SK-N-SH treated with all-trans-retinoic acid at 6 μM for 48 hours (cell line): Measurements from ENCODE around the gene LYRM9.

ENCODE experiments used
- ATAC-seq: fragments of 200-7000 bp; cut with Tn5 transposase; 3 replicates; pipeline ENCODE4 v1.9.1; 2020; ENCODE audit warnings: mild to moderate bottlenecking, moderate library complexity
- ARNTL ChIP-seq: fragments of 450-650 bp; formaldehyde crosslinking; IDR thresholded peaks from 2 replicates; pipeline ENCODE4 v1.5.0; 2020; ENCODE audit warnings: low read depth, mild to moderate bottlenecking, moderate library complexity, borderline replicate concordance
- BACH2 ChIP-seq: fragments of 250-450 bp; sonication (Bioruptor Pico); IDR thresholded peaks from 2 replicates; pipeline ENCODE4 v1.9.0; 2021; ENCODE audit warnings: mild to moderate bottlenecking, borderline replicate concordance
- CSDC2 ChIP-seq: fragments of 250-450 bp; sonication (Bioruptor Pico); IDR thresholded peaks from 2 replicates; pipeline ENCODE4 v1.5.0; 2020; ENCODE audit warnings: mild to moderate bottlenecking, moderate library complexity
- CSRNP3 ChIP-seq: fragments of 250-450 bp; sonication (Bioruptor Pico); IDR thresholded peaks from 2 replicates; pipeline ENCODE4 v1.5.1; 2021; ENCODE audit warnings: mild to moderate bottlenecking, moderate library complexity
- ESRRG ChIP-seq: fragments of 250-450 bp; sonication (Bioruptor Pico); IDR thresholded peaks from 2 replicates; pipeline ENCODE4 v1.6.1; 2021; ENCODE audit warnings: mild to moderate bottlenecking
- GLIS3 ChIP-seq: fragments of 250-450 bp; sonication (Bioruptor Pico); IDR thresholded peaks from 2 replicates; pipeline ENCODE4 v1.5.0; 2020; ENCODE audit warnings: mild to moderate bottlenecking, moderate library complexity
- ISL1 ChIP-seq: fragments of 250-450 bp; sonication (Bioruptor Pico); IDR thresholded peaks from 2 replicates; pipeline ENCODE4 v2.1.2; 2022; ENCODE audit warnings: mild to moderate bottlenecking, moderate library complexity
- OSR1 ChIP-seq: fragments of 250-450 bp; sonication (Bioruptor Pico); IDR thresholded peaks from 2 replicates; pipeline ENCODE4 v1.8.0; 2022; ENCODE audit warnings: moderate library complexity, mild to moderate bottlenecking, inconsistent platforms
- PPARA ChIP-seq: fragments of 250-450 bp; sonication (Bioruptor Pico); IDR thresholded peaks from 2 replicates; pipeline ENCODE4 v1.5.0; 2020; ENCODE audit warnings: mild to moderate bottlenecking, borderline replicate concordance
- RARB ChIP-seq: fragments of 250-450 bp; sonication (Bioruptor Pico); IDR thresholded peaks from 2 replicates; pipeline ENCODE4 v1.8.0; 2021; ENCODE audit warnings: mild to moderate bottlenecking, moderate library complexity
- SNAI2 ChIP-seq: fragments of 250-450 bp; sonication (Bioruptor Pico); IDR thresholded peaks from 2 replicates; pipeline ENCODE4 v1.5.0; 2020; ENCODE audit warnings: mild to moderate bottlenecking, moderate library complexity
- TCF4 ChIP-seq: fragments of 250-450 bp; sonication (Bioruptor Pico); IDR thresholded peaks from 2 replicates; pipeline ENCODE4 v1.8.0; 2021; ENCODE audit warnings: mild to moderate bottlenecking, moderate library complexity, borderline replicate concordance
- TOX ChIP-seq: fragments of 250-450 bp; sonication (Bioruptor Pico); IDR thresholded peaks from 2 replicates; pipeline ENCODE4 v1.8.0; 2021; ENCODE audit warnings: mild to moderate bottlenecking, moderate library complexity, borderline replicate concordance
- ZFP3 ChIP-seq: fragments of 250-450 bp; sonication (Bioruptor Pico); IDR thresholded peaks from 2 replicates; pipeline ENCODE4 v1.5.0; 2020; ENCODE audit warnings: mild to moderate bottlenecking, moderate library complexity
- ZFP30 ChIP-seq: fragments of 450-650 bp; formaldehyde crosslinking; IDR thresholded peaks from 2 replicates; pipeline ENCODE4 v1.5.0; 2022; ENCODE audit warnings: mild to moderate bottlenecking, moderate library complexity
- ZNF565 ChIP-seq: fragments of 450-650 bp; formaldehyde crosslinking; conservative IDR thresholded peaks from 2 replicates; pipeline ENCODE4 v1.5.0; 2020; ENCODE audit warnings: low read depth, mild to moderate bottlenecking, moderate library complexity
- ZNF70 ChIP-seq: fragments of 450-650 bp; formaldehyde crosslinking; IDR thresholded peaks from 2 replicates; pipeline ENCODE4 v1.5.0; 2020; ENCODE audit warnings: mild to moderate bottlenecking, moderate library complexity
- ZNF8 ChIP-seq: fragments of 450-650 bp; formaldehyde crosslinking; IDR thresholded peaks from 2 replicates; pipeline ENCODE4 v1.5.0; 2020; ENCODE audit warnings: mild to moderate bottlenecking, moderate library complexity
- TF ChIP-seq, protein P1 (sequence below): fragments of 250-450 bp; sonication (Bioruptor Pico); IDR thresholded peaks from 2 replicates; pipeline ENCODE4 v1.5.0; 2020; ENCODE audit warnings: mild to moderate bottlenecking, moderate library complexity
- TF ChIP-seq, protein P2 (sequence below): fragments of 250-450 bp; sonication (Bioruptor Pico); IDR thresholded peaks from 2 replicates; pipeline ENCODE4 v1.8.0; 2021; ENCODE audit warnings: low read depth, mild to moderate bottlenecking, moderate library complexity, borderline replicate concordance
- TF ChIP-seq, protein P3 (sequence below): fragments of 250-450 bp; sonication (Bioruptor Pico); IDR thresholded peaks from 2 replicates; pipeline ENCODE4 v1.8.0; 2020; ENCODE audit warnings: mild to moderate bottlenecking, moderate library complexity, borderline replicate concordance

The LYRM9 gene

DNA sequence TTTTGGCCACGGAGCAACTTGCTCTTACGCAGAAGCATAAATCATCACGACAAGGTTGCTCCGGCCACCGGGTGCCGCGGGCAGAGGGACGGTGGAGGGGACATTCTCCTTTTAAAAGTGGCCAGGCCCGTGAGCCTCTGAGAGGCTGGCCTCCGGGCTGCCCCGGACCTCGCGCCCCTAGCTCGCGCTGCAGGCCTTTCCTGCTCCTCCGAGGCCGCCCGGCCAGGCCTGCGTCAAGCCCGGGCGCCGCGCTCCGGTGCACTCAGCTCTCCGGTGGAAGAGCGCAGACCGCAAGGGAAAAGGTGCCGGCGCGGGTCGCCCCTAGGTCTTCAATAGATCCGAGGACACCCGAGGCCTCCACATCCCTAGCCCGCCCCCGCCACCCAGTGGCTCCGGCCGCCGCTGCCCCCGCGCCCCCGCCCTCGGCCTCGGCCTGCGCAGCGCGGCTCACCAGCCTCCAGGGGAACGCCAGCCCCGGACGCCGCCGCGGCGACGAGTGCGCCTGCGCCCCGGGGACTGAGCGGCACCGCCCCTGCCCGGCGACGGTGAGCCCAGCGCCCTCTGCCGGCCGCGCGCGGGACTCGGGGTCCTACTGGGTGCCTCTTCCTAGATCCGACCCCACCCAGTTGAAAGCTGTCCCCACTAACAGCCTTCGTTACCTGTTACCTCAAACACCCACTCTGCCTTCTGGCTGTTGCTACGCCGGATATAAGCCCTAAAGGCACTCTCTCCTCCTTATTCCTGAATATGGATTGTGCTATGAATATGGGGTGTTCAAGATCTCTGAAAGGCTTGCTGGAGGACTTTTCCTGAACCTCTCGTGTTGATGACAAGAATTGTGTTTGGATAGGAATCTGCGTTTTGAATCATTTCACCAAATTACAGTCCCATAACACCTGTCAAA is at the start of gene LYRM9:
TSS of gene LYRM9 (minus strand) at position 500 of the 904 bp plus-strand sequence. CDS start 10,671 bp downstream, outside the sequence.
- TF ChIP-seq ZNF70 (CRISPR knock-in tag) (no peak), GLIS3 (CRISPR knock-in tag) (0 out of 2 replicates have a peak, but pooled peaks have one; percentile 29)
- peak; percentile 99 for ATAC-seq

DNA sequence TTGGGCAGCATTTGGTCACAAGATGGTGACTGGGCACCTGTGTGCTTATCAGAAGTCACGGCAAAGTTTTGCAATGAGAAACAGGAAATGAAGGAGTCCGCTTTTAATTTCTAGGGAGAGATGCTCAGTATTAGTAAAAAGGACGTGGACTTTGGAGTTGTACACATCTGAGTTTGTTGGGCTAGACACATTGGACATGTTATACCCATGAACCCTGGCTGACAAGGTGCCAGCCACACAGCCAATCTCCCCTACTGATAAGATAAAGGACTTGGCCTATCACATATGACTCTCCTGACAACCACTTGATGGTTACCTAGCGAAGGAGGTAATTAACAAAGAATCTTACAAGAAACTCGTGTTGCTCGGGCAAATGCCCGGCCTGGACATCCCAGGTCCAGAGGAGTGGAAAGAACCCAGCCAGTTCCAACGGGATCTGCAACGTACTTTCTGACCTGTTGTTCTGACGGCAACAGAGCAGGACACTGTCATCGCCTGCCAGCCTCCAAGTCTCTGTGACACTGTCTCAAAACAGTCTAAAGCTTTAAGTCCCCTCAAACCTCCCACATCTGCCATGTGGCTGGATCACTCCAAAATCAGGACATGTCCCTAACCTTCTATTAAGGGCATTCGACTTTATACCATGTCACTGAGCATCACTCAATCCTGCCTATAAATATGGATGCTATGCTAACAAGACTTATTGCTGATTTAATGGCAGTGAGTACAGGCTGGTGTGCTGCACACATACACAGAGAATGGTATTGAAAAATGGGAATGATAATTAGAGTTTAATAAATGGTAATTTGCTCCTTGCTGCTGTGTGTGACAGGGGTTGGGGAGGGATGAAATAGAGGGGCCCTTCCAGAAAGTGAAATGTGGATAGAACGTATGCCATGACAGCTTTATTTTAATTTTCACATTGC is 47.6 kb upstream of the LYRM9 start:
- TF ChIP-seq ARNTL (CRISPR knock-in tag) = no peak
- TF ChIP-seq, protein P1, sequence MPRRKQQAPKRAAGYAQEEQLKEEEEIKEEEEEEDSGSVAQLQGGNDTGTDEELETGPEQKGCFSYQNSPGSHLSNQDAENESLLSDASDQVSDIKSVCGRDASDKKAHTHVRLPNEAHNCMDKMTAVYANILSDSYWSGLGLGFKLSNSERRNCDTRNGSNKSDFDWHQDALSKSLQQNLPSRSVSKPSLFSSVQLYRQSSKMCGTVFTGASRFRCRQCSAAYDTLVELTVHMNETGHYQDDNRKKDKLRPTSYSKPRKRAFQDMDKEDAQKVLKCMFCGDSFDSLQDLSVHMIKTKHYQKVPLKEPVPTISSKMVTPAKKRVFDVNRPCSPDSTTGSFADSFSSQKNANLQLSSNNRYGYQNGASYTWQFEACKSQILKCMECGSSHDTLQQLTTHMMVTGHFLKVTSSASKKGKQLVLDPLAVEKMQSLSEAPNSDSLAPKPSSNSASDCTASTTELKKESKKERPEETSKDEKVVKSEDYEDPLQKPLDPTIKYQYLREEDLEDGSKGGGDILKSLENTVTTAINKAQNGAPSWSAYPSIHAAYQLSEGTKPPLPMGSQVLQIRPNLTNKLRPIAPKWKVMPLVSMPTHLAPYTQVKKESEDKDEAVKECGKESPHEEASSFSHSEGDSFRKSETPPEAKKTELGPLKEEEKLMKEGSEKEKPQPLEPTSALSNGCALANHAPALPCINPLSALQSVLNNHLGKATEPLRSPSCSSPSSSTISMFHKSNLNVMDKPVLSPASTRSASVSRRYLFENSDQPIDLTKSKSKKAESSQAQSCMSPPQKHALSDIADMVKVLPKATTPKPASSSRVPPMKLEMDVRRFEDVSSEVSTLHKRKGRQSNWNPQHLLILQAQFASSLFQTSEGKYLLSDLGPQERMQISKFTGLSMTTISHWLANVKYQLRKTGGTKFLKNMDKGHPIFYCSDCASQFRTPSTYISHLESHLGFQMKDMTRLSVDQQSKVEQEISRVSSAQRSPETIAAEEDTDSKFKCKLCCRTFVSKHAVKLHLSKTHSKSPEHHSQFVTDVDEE (CRISPR knock-in tag) = no peak
- TF ChIP-seq OSR1 = no peak
- no peak for TF ChIP-seq ZFP3 (CRISPR knock-in tag)
- no peak for TF ChIP-seq ESRRG (CRISPR knock-in tag)
- no peak for TF ChIP-seq TOX (CRISPR knock-in tag)
- TF ChIP-seq SNAI2 = no peak
- no peak for TF ChIP-seq ZNF565 (CRISPR knock-in tag)
- TF ChIP-seq ISL1 (CRISPR knock-in tag) = no peak
- no peak for TF ChIP-seq CSDC2 (CRISPR knock-in tag)
- no peak for TF ChIP-seq PPARA (CRISPR knock-in tag)
- no peak for TF ChIP-seq TCF4 (CRISPR knock-in tag)
- no peak for TF ChIP-seq BACH2
- no peak for TF ChIP-seq ZFP30 (CRISPR knock-in tag)
- TF ChIP-seq RARB (CRISPR knock-in tag) = no peak
- TF ChIP-seq, protein P2, sequence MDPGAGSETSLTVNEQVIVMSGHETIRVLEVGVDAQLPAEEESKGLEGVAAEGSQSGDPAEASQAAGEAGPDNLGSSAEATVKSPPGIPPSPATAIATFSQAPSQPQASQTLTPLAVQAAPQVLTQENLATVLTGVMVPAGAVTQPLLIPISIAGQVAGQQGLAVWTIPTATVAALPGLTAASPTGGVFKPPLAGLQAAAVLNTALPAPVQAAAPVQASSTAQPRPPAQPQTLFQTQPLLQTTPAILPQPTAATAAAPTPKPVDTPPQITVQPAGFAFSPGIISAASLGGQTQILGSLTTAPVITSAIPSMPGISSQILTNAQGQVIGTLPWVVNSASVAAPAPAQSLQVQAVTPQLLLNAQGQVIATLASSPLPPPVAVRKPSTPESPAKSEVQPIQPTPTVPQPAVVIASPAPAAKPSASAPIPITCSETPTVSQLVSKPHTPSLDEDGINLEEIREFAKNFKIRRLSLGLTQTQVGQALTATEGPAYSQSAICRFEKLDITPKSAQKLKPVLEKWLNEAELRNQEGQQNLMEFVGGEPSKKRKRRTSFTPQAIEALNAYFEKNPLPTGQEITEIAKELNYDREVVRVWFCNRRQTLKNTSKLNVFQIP (CRISPR knock-in tag) = no peak
- TF ChIP-seq, protein P3, sequence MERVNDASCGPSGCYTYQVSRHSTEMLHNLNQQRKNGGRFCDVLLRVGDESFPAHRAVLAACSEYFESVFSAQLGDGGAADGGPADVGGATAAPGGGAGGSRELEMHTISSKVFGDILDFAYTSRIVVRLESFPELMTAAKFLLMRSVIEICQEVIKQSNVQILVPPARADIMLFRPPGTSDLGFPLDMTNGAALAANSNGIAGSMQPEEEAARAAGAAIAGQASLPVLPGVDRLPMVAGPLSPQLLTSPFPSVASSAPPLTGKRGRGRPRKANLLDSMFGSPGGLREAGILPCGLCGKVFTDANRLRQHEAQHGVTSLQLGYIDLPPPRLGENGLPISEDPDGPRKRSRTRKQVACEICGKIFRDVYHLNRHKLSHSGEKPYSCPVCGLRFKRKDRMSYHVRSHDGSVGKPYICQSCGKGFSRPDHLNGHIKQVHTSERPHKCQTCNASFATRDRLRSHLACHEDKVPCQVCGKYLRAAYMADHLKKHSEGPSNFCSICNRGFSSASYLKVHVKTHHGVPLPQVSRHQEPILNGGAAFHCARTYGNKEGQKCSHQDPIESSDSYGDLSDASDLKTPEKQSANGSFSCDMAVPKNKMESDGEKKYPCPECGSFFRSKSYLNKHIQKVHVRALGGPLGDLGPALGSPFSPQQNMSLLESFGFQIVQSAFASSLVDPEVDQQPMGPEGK (CRISPR knock-in tag) = no peak
- no peak for ATAC-seq

DNA sequence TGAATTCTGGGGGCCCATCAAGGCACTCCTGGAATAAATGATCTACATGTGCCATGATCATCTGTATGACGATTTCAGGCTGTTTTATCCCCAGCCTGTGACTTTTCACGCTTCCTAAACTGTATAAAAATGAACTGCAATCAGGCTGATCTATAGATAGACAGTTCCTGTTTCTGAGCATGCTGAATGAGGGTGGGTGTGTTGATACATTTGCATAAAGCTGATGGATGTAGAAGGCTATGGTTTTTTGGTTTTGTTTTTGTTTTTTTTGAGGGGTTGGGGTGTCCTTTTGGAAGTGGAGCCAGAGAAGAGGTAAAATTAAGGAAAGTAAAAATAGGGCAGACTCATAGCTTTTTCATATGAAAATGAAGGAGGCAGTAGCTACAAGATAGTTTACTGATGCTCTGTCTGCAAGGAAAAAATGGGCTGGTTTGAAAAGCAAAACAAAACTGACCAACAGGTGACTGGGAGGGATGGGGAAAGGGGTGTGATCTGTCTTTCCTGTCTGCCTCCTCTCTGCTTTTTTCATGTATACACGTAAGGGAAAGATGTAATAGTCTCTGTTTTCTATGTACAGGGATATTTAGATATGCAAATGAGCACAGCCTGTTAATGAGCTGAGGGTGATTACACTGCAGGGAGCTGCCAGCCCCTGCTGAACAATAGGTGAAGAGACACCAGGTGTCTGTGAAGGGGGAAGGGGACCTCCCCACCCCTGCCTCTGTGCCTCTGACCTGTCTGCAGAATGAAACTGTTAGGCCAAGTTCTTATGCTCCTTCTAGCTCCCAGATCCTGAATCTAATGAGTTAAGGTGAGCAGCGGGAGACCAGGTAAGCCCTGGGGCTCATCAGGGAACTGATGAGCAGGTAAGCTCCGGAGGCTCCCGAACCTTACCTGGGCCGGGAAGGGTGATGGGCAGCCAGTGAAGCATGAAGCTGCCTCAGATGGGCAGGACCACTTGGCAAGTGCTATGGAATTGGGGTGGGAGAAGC is 46.6 kb upstream of the LYRM9 start:
- ATAC-seq = no peak
- TF ChIP-seq, protein P2 (CRISPR knock-in tag) = no peak
- no peak for TF ChIP-seq RARB (CRISPR knock-in tag)
- TF ChIP-seq TOX (CRISPR knock-in tag) = no peak
- TF ChIP-seq, protein P1 (CRISPR knock-in tag) = no peak
- no peak for TF ChIP-seq PPARA (CRISPR knock-in tag)
- no peak for TF ChIP-seq CSDC2 (CRISPR knock-in tag)
- no peak for TF ChIP-seq ZNF8 (CRISPR knock-in tag)
- TF ChIP-seq ZFP30 (CRISPR knock-in tag) = no peak
- TF ChIP-seq CSRNP3 (CRISPR knock-in tag) = no peak
